ENCODE measurements around the gene COL2A1. TPM values are rescaled to one million over a fixed set of nuclear protein-coding genes. Genes with fewer than 3 reads are reported as not detected.

The COL2A1 gene
- total RNA-seq, 1 experiment from 2014 or later, result not detected

DNA sequence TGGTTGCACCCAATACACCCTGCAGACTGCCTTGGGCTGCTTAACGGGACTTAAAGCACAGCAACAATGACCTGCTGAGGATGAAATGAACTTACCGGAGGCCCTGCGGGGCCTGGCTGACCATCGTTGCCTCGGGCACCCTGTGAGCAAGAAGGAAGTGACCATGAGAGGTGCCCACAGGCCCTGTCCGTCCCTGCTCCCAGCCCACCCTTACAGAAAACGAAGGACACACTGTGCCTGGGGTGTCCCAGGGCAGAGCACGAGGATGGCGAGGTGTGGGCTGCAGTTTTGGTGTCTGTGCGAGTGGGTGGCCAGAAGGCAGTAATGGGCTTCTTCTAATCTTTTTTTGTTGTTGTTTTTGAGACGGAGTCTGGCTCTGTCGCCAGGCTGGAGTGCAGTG, 14.6 kb downstream of the COL2A1 start:
- no peak for DNase-seq (ENCODE audit: low read depth)

GRCh38 chr12:47989023-47989417, 15.3 kb downstream of the COL2A1 start:
- no peak for DNase-seq (ENCODE audit: low read depth)

GRCh38 chr12:47988073-47989022, 15.9 kb downstream of the COL2A1 start:
- DNase-seq (ENCODE audit: low read depth), result peak; percentile 64

GRCh38 chr12:47987411-47988072, 16.7 kb downstream of the COL2A1 start:
- DNase-seq (ENCODE audit: low read depth), result no peak

GRCh38 chr12:47986832-47987231, 17.4 kb downstream of the COL2A1 start:
- no peak for DNase-seq (ENCODE audit: low read depth)

GRCh38 chr12:47986291-47986660, 18.0 kb downstream of the COL2A1 start:
- no peak for DNase-seq (ENCODE audit: low read depth)

- no peak for DNase-seq (ENCODE audit: low read depth)
These were observed 18.5 kb downstream of the COL2A1 start for GRCh38 chr12:47985596-47986290.

GRCh38 chr12:47984331-47984801, 19.9 kb downstream of the COL2A1 start:
- DNase-seq (ENCODE audit: low read depth), result no peak

DNA sequence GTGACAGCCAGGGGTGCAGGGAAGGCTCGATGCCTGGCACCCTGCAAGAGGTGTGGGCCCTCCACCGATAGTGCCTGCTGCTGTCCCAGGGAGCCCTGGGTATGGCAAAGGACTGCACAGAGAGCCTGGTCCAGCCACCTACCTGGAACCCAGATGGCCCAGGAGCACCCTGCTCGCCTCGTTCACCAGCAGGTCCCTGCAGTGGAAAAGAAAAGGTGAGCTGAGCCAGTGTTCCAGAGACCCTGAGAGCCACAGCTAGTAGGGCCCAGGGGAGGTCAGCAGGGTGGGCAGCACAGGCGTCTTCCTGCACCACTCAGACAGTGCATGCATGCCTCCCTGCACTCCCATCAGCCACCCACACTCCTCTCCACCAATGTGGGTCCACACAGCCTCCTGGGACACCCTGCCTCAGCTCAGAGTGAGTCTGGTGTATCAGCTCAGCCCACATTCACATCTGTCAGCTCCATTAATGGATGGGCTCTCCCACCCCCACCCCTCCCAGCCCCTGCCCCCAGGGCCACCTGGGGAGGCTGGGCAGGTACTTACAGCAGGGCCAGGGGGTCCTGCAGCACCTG, 20.6 kb downstream of the COL2A1 start:
- DNase-seq (ENCODE audit: low read depth), result no peak

DNA sequence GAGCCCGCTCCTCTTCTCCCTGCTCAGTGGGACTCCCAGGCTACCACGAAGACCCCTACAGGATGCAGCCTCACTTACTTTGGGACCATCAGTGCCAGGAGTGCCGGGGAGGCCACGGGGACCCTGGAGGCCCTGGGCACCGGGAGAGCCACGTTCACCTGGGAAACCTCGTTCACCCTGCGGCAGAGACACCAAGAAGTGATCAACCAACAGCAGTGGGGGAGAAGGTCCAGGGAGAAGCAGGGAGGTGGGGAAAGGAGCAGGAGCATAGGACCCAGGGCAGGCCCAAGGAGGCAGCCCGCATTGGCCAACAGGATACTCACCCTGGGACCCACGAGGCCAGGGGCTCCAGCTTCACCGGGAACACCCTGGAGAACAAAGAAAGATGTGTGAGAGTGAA, 21.5 kb downstream of the COL2A1 start:
- no peak for DNase-seq (ENCODE audit: low read depth)

GRCh38 chr12:47982311-47982710, 22.0 kb downstream of the COL2A1 start:
- DNase-seq (ENCODE audit: low read depth), result no peak

DNA sequence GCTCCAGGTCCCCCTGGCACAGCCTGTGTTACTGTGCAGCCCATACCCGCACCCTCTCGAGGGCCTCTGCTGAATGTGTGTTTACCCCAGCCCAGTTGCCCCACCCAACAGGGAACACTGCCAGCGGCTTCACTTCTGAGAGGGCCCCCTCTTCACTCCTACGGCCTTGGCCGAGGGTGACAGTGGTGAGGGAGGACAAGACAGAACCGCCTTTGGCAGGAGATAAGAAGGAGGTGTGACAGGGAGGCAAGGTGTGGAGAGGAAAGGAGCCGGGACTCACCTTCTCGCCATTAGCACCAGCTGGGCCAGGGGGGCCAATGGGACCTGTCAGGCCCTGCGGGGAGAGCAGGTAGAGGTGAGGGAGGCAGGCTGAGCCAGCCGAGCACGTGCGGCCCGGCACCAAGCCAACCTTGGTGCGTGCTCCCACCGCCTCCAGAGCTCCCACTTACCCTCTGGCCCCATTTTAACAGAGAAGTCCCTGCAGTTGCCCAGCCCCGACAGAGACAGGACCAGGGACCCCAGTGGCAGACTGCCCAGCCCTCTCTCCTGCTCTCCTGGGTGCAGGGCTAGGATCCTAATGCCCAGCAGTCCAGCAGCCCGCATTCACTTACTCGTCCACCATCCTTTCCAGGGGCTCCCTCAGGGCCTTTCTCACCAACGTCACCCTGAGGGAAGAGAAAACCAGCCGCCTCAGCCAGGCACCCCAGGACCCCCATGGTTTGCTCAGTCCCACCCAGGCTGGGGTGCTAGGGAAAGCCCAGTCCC, 22.6 kb downstream of the COL2A1 start:
- DNase-seq (ENCODE audit: low read depth), result no peak

DNA sequence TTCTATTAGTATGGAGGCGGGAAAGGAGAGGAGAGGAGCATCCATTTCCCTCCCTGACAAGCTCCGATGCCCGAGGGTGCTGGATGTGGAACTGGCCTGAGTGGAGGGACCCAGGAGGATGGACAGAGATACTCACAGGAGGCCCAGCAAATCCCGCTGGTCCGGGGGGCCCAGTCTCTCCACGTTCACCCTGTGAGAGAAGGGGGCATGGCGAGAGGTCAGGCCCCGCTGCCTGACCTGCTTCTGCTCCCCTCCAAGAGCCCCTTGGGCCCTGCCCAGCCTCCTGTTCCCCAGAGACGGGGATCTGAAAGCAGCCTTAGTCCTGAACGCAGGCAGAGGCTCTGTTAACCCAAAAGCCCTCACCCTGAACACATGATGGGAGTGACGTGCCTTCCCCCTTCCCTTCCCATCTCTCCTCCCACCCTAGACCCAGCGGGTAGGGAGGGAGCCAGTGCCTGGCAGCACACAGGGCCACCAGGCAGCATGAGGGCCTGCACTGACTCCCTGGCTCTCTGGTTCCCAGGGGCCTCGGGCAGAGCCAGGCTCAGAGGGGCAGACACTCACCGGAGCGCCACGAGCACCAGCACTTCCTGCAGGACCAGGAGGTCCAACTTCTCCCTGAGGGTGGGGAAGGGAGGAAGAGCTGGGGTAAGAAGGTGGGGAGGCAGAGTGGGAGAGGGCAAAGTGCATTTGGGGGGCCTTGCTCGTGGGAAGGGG, 23.3 kb downstream of the COL2A1 start:
- DNase-seq (ENCODE audit: low read depth), result no peak

DNA sequence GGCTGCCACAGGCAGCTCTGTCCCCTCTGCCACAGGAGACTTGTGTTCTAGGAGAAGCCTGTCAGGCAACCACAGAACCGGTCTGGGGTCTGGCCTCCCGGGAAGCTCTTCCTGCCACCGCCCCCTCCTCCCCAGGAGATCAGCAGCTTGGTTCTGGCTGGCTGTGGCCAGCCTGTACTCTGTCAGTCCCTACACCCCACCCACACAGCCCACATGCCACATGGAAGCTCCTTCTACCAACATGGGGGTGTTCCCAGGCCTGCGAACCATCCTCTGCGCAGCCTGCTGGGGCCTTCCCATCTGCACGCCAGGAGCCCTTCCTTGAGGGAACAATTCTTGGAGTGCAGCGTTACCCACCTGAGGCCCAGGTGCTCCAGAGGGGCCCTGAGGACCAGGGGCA, 24.1 kb downstream of the COL2A1 start:
- no peak for DNase-seq (ENCODE audit: low read depth)

- DNase-seq (ENCODE audit: low read depth), result no peak
These were observed 24.6 kb downstream of the COL2A1 start for GRCh38 chr12:47979686-47980085.

GRCh38 chr12:47979166-47979565, 25.1 kb downstream of the COL2A1 start:
- no peak for DNase-seq (ENCODE audit: low read depth)

DNA sequence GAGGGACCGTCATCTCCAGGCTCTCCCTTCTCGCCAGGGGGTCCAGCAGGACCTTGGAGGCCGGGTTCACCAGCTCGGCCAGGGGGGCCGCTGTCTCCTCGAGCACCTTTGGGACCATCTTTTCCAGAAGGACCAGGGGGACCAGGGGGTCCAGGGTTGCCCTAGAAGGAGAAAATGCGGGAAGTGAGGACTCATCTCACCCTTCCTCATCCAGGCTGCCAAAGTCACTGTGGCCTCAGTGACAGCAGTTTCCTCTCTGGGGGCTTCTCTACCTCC, 25.7 kb downstream of the COL2A1 start:
- no peak for DNase-seq (ENCODE audit: low read depth)

- DNase-seq (ENCODE audit: low read depth), result no peak
These were observed 26.3 kb downstream of the COL2A1 start for GRCh38 chr12:47977772-47978597.

DNA sequence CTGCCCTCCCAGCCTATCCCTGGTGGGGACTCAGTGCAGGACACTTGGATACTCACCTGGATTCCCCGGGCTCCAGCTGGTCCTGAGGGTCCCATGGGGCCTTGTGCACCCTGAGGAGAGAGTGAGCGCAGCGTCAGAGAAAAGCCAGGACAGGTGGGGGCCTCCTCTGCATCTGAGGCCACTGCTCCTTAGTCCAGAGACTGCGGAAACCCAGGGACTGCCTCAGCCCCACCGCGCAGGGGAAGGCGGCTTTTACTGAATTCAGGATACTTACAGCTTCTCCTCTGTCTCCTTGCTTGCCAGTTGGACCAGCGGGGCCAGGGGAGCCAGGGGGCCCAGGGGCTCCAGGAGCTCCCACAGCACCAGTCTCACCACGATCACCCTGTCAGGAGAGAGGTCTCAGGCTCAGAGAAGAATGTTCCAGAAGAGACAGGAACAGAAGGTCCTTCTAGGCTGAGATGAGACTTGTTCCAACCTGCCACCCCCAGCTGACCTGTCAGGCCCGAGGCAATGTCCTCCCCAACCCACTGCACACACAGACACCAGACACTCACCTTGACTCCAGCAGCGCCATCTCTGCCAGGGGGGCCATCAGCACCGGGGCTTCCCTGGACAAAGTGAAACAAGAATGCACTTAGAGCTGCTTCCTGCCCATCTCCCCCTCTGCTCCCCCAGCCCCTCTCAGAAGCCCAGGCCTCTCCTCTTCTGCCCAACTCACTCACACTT, 27.1 kb downstream of the COL2A1 start:
- no peak for DNase-seq (ENCODE audit: low read depth)
